ENCODE measurements around the gene TYW3.

Gene TYW3, protein sequence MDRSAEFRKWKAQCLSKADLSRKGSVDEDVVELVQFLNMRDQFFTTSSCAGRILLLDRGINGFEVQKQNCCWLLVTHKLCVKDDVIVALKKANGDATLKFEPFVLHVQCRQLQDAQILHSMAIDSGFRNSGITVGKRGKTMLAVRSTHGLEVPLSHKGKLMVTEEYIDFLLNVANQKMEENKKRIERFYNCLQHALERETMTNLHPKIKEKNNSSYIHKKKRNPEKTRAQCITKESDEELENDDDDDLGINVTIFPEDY

DNA sequence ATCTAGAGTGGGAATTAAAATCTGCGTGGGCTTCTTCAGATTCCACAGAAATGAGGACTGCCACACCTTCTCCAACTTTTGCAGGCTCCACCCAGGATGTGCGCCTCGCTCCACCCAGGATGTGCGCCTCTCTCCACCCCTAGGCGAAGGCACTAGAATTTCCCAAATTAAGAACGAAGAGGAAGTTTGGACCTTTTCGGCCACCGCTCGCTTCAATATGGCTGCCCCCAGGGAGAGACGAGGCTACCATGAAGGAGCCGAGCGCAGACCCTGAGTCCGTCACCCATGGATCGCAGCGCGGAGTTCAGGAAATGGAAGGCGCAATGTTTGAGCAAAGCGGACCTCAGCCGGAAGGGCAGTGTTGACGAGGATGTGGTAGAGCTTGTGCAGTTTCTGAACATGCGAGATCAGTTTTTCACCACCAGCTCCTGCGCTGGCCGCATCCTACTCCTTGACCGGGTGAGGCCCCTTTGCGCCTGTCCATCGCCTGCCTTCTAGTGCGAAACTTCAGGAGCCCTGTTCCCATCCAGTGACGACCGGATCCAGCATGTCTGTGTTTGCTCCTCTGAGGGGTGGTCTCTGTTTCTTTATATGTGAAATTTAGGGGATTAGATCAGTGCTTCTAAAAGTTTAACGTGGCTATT lies at the start of gene TYW3, which contains the start of gene CRYZ:
Gene TYW3 (plus strand): TSS at position 193 of the 644 bp plus-strand sequence. CDS start 93 bp downstream, at position 286.
Gene CRYZ (minus strand): TSS at position 91 of the 644 bp plus-strand sequence. CDS start 8,229 bp downstream, outside the sequence.
- peak; percentile 83 for DNase-seq

DNA sequence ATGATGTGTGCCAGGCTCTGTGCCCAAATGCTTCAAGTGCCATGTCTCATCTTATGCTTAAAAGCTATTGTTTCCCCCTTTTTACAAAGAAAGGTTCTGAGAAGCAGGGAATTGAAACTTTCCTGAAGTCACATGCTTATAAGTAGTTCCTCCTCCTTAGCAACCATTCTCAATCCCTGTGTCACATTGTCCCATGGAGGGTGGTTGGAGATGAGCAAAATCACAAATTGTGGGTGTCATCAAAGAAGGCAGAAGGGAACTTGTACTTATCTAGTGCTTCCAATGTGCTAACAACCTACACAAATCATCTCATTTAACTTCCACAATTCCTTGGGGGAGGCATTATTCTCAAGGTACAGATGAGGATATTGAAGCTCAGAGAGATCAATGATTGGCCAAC lies 49.3 kb upstream of the TYW3 start:
- DNase-seq = no peak

- no peak for DNase-seq
These were observed 48.7 kb upstream of the TYW3 start for GRCh38 chr1:74684301-74684700.

GRCh38 chr1:74686928-74687327 lies 46.0 kb upstream of the TYW3 start:
- no peak for DNase-seq

DNA sequence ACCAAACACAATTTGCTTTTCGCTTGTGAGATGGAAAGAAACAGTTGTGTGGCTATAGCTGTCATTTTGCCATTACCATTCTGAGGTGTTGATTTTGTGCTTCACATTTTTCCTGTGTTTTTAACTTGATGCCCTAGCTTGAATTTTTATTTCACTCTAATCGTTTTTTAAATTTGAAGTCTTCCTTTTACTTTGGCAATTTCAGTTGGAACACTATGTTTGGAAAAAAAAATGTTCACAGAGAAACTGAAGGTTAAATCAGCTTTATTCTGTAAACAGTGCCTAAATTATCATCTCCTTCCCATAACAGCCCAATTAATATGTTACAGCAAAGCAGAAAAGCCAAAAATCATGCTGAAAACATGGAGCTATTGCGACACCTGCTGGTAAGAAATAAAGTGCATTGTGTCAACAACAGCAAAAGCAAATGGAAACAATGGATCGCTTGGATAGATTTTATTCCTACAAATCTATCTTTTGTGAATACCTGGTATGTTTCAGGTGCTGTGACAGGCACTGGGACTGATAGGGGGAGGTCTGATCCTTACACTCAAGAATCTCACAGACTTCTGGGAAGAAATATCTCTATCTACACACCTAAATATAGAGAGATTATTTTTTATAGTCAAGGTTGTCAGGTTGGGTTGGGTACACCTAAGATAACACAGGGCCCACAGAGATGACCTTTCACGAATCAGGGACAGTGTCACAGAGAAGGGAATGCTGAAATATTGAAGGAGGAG lies 43.2 kb upstream of the TYW3 start:
- peak; percentile 17 for DNase-seq

GRCh38 chr1:74690364-74690696 lies 42.6 kb upstream of the TYW3 start:
- no peak for DNase-seq

DNA sequence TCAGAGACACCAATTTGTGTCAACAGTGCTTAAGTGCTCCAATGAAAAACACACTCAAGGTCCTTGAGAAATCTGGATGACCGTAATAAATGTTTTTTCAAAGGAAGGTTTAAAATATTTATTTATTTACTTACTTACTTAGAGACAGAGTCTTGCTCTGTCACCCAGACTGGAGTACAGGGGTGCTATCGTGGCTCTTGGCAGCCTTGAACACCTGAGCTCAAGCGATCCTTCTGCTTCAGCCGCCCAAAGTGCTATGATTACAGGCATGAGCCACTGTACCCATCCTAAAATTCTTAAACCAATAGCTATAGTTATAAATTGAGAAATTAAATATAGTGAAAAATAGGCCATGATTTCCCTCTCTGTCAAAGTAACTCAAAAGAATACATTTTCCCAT lies 42.0 kb upstream of the TYW3 start:
- no peak for DNase-seq

DNA sequence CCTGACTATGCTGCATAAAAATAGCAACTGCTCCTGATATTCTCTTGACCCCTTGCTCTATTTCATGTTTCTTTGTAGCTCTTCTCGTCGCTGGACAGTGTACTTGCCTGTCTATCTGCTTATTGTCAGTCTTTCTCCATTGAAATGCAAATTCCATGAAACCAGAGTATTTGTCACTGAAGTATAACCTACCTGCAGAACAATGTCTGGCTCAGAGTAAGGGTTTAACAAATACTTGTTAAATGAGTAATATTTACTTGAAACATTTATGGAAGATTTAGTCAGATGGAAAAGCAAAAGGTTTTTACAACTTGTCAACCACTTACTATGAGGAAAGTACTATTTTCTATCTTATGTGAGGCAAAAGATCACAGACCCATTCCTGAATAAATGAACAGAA lies 39.5 kb upstream of the TYW3 start:
- DNase-seq = no peak

GRCh38 chr1:74697832-74698231 lies 35.1 kb upstream of the TYW3 start:
- no peak for DNase-seq

DNA sequence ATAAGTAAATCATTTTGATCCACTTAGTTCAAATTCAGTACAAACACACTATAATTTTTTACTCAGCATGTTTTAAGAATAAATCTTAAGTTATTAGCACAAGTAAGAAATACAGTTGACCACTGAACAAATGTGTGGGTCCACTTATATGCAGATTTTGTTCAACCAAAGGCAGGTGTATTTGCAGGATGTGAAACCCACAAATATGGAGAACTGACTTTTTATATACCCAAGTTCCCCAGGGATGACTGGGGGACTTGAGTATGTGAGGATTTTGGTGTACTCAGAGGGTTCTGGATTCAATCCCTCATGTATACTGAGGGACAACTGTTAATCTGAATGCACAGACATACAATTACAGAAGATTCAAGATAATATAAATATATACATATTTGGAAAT lies 33.6 kb upstream of the TYW3 start:
- DNase-seq = no peak

DNA sequence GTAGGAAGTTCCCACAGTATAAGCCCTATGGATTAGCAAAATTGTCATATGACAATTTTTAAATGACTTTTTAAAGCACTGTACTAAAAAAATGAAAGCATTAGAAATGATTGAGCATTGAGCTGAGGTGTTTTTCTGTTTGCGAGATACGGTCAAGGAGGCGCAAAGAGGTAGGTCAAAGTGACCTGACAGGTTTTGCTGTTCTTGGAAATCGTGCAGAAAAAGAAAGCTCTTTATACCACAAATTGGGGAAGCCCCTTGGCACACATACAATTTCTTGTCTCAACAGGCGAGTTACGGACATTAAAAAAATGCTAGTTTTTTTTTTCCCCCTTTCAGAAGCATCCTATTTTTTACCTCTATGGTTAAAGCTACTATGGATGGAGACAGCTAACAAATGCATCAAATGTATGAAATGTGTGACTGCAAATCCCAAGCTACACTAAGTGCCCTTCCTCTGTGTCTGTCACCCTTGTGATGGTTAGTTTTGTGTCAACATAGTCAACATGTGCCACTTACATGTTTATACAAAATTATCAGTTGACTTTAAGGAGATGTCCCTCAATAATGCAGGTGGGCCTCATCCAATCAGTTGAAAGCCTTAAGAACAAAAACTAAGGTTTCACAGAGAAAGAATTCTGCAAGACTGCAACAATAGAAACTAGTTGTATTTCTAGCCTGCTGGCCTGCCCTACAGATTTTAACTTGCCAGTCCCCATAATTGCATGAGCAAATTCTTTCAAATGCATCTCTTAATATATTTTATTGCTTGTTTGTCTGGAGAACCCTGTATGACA lies 29.4 kb upstream of the TYW3 start:
- DNase-seq = no peak

- no peak for DNase-seq
These were observed 20.1 kb upstream of the TYW3 start for GRCh38 chr1:74712881-74713280.

DNA sequence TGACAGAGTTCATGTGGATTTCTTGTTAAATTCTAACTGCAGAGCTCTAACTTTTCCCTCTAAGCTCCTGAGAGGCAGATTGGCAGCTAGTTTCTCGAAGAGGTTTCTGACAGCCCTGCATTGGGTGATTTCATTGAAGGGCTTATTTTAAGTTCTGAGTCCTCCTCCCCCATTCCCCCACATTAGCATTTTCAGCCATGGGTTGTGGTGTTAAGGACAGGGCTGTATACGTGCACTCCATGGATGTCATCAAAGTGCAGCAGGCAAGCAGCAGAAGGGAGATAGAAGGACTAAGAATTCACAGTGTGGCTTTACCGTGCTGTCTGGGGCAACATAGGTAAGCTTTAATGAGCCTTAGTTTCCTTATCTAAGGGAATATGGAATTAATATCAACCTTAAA lies 19.1 kb upstream of the TYW3 start:
- no peak for DNase-seq

DNA sequence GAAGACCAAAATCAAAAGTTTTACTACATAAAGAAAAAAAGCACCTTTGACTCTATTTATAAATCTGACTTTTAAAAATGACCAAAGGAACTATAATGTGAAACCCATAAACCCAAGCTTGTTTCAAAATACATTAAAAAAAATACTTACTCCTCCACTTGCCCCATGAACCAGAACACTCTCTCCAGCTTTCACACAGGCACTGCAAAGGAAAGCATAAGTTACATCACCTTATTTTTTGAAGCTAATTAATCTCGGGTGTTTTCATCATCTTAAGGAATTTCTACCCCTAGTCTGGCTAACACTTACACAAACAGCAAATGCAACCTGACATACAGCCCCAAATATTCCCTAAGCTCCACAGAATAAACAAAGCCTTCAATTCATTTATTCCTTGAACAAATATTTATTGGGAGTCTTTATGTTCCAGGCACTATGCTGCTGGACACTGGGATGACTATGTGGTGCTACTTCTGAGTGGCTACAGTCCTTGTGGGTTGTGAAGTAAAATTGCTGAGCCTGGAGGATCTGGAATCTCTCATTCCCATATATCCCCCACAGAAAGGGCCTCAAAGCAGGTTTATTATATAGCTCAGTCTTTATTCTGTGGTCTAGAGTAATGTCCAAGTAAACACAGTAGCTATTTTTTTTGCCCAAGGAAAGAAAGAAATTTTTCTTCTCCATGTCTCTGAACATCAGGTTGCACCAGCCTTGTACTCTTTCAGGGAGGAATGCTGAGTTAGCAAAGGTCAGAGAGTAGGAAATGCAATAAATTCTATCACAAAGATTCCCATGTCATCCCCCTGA lies 18.3 kb upstream of the TYW3 start:
- DNase-seq = no peak

GRCh38 chr1:74715236-74715502 lies 17.8 kb upstream of the TYW3 start:
- DNase-seq = no peak

DNA sequence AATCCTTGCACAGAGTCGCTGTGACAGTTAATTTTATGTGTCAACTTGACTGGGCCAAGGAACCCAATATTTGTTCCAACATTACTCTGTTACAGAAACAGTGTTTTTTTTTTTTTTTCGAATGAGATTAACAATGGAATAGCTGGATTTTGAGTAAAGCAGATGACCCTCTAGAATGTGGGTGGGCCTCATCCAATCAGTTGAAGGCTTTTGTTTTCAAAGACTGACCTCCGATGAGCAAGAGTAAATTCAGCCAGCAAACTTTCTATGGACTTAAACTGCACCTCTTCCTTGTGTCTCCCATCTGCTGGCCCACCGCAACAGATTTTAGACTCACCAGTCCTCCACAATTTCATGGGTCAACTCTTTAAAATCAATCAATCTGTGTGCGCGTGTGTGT lies 17.1 kb upstream of the TYW3 start:
- DNase-seq = no peak

DNA sequence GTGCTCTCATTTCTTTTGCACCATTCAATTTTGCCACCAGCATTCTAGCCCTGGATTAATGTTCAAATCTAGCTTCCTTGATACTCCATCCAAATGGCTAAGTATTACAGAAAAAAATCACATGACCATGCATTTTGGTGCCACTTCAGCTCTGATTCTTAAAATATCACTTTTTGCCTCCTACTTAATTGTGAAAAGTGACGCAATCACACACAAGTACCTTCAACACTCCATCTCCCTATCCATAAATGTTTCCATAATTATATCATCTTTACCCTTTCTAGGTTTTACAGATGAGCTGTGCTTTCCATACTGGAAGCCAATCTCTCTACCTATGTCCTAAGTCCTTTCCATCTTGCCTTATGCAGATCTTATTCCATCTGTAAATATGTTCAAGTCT lies 16.1 kb upstream of the TYW3 start:
- DNase-seq = no peak

DNA sequence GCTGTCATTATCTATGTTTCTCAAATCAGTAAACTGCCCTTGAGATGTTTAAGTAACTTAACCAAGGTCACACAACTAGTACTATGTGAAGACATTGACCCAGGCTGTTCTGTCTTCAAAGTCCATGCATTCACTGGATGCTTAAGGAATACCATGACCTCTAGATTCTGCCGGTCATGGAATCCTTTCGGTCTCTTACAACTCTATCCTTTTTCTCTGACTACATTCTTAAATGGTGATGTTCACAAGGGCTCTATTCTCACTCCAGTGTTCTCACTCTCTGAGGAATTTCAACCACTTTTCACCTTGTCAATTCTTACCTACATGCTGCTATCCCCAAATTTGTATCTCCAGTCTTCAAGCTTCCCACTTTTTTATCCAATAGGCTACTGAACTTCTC lies 15.3 kb upstream of the TYW3 start:
- DNase-seq = no peak

GRCh38 chr1:74726063-74726462 lies 6.9 kb upstream of the TYW3 start:
- no peak for DNase-seq

- no peak for DNase-seq
These were observed 4.2 kb upstream of the TYW3 start for GRCh38 chr1:74728736-74729135.

DNA sequence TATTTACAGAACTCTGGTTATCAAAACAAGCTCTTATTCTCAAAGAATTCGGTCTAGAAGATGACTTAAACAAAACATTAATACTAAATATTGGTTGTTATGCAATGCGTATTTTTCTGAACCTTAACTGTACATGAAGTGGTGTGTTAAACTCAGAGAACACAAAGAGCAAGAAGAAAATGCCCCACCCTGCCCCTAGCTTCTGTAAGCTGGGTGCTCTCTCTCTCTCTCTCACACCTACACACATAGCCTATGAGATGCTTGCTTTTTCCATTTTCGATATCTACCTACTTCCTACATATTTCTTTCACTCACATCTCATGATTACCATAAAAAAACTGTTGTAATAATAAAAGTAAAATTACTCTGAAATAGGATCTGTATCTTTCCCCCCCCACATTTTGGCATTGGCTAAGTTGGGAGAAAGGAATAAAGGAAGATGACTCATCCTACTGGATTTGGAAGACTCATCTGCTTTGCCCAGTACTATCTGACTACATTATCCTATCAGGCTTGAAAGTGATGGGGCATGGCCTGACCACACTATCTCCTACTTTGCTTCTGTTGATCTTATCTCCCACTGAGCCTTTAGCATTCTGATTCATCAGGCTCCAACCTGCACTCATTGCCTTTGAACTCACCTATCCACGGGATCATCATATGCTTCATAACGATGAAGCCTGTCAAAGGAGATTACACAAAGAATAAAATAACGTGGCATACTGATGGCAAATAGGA lies 3.0 kb upstream of the TYW3 start:
- no peak for DNase-seq
